ENCODE measurements around the gene TUBA3C.
"Not testable (repeated sequence)": the region's sequence is repeated elsewhere in the genome, so short reads cannot be mapped to it uniquely, and the experiment has no call there.

TUBA3C gene

DNA sequence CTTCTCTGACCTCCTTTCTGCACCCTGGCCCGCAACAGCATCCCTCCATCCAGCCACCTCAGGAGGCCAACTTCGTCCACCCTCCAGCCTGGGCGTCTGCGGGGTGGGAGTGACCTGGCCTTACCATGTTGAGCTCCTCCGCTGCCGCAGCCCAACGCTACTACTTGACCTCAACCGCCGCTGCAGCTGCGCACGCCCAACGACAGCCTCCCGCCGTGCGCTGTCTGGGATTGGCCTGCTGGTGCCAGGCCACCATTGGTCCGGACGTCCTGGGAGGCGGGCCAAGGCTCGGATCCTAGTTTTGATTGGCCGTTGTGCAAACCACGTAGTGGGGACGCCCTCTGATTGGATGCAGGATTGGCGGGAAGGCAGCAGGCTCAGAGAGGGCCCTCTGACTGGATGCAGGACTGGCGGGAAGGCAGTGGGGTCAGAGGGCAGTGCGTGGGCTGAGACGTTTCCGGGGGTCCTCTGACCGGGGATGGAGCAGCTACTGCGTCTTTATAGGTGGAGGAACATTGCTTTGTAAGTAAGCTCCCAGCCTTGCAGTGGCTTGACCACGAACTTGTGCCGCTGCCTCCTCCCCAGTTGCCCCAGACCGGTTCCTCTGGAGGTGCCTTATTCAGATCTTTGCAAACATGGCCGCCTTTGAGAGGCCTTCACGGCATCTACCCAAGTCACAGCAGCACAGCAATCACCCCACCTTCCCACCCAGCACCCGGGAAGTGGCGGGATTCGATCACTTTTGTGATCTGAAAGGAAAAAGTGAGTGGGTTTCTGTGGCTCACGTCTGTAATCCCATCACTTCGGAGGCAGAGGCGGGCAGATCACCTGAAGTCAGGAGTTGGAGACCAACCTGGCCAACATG is at the start of gene TUBA3C:
Gene TUBA3C, minus strand, starts transcription at position 204 of the 865 bp plus-strand sequence. Its CDS starts 77 bp downstream, at position 127.
- no peak for DNase-seq (ENCODE audit: insufficient read length, low spot score)
- FAIRE-seq, result no peak

- not testable (repeated sequence) for FAIRE-seq; DNase-seq (ENCODE audit: insufficient read length, low spot score)
Observed at GRCh38 chr13:19207413-19207812, 25.8 kb upstream of the TUBA3C start.

GRCh38 chr13:19192622-19193021 is 11.0 kb upstream of the TUBA3C start:
- not testable (repeated sequence) for FAIRE-seq; DNase-seq (ENCODE audit: insufficient read length, low spot score)

DNA sequence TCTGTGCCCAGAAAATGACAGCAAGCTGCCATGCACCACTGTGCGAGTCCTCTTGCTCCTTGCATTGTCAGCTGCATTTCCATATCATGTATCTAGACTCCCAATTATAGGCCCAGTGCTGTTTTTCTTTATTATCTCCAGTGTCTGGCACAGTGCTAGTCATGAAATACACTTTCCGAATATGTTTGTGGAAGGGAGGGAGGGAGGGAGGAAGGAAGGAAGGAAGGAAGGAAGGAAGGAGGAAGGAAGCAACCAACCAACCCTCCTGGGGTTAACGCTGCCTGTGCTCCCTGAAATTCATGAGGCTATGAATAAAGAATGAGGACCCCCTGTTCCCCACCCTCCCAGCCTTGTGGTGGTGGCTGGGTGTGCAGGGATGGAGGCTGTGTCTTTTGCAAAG is 8.3 kb upstream of the TUBA3C start:
- DNase-seq (ENCODE audit: insufficient read length, low spot score); FAIRE-seq: not testable (repeated sequence)

- FAIRE-seq; DNase-seq (ENCODE audit: insufficient read length, low spot score): not testable (repeated sequence)
Observed at GRCh38 chr13:19189368-19189767, 7.7 kb upstream of the TUBA3C start.

- no peak for FAIRE-seq
- DNase-seq (ENCODE audit: insufficient read length, low spot score), result no peak
Observed at GRCh38 chr13:19185865-19186645, 4.4 kb upstream of the TUBA3C start.

DNA sequence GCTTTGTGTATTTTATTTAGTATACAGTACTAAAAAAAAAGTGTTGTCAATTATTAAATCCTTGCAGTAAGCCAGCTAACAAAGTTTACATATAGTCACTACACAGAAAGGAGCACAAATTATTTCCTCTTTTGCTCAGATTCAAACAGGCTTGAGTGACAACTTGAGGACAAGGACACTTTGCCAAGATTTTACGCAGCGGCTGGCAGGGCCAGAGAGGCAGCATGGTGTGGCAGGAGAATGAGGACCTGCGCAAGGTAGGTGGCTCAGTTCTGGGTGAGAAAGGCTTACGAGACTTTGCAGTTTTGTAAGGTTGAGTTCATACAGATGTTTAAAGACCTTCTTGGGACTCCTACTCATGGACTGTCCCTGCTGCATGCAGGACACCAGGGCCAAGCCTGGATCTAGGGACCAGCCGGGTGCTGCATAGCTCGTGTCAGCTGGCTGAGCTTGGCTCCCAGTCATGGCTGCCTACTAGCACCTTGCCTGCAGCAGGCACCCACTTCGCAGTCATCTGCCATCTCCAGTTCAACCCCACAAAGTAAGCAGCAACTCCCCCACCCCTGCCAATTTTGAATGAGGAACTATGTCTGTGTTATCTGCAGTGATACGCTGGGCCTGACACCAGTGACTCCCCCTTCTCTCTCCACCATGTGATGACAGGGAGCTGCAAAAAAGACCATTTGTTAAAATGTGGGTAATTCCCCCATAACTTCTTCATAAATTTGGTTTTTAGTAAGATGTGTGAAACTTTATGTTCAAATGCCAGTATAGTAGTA is 3.7 kb upstream of the TUBA3C start:
- FAIRE-seq (no peak), DNase-seq (ENCODE audit: insufficient read length, low spot score) (no peak)

DNA sequence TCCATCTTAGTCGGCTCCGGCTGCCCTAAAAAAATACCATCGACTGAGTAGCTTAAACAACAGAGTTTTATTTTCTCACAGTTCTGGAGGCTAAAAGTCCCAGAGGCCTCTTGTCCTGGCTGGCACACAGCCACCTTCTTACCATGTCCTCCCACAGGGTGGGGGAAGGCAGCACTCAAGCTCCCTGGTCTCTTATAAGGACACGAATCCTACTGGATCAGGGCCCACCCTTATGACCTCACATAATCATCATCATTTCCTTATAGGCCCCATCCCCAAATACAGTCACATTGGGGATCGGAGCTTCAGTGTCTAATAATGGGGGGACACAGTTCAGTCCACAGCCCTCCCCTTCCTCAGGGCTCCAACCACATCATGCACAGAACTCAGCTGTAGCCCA is 2.6 kb upstream of the TUBA3C start:
- FAIRE-seq, result no peak

DNA sequence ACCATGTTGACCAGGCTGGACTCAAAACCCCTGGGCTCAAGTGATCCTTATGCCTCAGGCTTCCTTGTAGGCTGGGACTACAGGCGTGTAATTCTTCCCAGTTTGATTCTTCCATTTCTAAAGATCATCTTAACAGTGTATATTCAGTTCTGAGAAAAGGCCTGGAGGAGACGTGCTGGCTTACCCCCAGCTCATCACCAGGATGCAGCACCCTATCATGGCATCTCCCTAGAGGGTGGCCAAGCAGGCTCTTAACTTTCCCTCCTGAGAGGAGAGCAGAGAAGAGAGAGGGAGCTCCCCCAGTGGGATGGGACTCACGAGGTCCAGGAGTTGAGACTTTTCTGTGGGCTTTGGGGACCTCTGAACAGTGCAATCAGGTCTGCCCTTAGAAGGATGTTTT is 2.1 kb upstream of the TUBA3C start:
- DNase-seq (ENCODE audit: insufficient read length, low spot score) (no peak), FAIRE-seq (no peak)

More for the DNA sequence above, 2.6 kb upstream of the TUBA3C start:
- DNase-seq (ENCODE audit: insufficient read length, low spot score), result no peak

DNA sequence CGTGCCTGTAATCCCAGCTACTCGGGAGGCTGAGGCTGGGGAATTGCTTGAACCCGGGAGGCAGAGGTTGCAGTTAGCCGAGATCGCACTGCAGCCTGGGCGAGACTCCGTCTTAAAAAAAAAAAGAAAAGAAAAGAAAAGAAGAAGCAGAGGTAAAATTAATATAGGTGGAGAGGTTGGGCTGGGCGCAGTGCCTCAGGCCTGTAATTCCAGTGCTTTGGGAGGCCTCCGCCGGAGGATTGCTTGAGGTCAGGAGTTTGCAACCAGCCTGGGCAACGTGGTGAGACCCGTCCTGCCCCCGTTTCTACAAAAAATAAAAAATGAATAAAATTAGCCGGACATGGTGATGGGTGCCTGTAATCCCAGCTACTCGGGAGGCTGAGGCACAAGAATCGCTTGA is 912 bp upstream of the TUBA3C start:
- FAIRE-seq, result no peak
- DNase-seq (ENCODE audit: insufficient read length, low spot score), result no peak

DNA sequence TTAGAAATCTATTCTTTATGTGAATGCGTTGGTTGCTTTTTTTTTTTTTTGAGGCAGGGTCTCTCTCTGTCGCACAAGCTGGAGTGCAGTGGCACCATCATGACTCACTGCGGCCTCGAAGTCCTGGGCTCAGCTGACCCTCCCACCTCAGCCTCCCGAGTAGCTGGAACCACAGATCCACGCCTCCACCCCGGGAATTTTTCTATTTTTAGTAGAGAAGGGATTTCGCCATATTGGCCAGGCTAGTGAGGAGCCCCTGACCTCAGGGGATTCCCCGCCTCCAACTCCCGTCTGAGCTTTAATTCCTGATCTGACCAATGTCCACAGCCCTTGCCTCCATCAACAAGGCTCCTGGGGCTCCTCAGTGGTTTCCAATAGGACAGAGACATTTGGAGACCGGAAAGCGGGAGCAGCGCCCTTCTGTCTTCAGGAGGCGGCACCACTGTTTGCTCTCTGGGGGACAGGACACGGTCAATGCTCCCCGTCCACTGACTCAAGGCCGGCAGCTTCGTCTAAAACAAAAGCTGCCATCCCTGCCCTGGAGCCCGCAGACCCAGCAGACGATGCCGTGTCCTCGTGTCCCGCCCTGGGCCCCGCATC is 503 bp downstream of the TUBA3C start:
- DNase-seq (ENCODE audit: insufficient read length, low spot score) (no peak), FAIRE-seq (no peak)

- FAIRE-seq (no peak), DNase-seq (ENCODE audit: insufficient read length, low spot score) (no peak)
Observed at GRCh38 chr13:19179916-19180315, 1.7 kb downstream of the TUBA3C start.

GRCh38 chr13:19178901-19179593 is 2.6 kb downstream of the TUBA3C start:
- DNase-seq (ENCODE audit: insufficient read length, low spot score), result no peak
- FAIRE-seq, result no peak

DNA sequence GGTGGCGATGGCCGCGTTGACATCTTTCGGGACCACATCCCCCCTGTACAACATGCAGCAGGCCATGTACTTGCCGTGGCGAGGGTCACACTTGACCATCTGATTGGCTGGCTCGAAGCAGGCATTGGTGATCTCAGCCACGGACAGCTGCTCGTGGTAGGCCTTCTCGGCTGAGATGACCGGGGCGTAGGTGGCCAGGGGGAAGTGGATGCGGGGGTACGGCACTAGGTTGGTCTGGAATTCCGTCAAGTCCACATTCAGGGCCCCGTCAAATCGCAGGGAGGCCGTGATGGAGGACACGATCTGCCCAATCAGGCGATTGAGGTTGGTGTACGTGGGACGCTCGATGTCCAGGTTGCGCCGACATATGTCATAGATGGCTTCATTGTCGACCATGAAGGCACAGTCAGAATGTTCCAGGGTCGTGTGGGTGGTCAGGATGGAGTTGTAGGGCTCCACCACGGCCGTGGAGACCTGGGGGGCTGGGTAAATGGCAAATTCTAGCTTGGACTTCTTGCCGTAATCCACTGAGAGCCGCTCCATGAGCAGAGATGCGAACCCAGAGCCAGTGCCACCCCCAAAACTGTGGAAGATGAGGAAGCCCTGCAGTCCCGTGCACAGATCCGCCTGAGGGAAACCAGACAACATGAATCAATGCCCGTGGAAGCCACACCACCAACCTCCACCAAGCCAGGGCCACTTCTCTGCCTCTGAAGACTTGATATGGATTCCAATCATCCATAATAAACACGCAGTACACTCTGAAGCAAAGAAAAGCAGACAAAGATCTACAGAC is 4.4 kb downstream of the TUBA3C start:
- FAIRE-seq; DNase-seq (ENCODE audit: insufficient read length, low spot score): not testable (repeated sequence)

DNA sequence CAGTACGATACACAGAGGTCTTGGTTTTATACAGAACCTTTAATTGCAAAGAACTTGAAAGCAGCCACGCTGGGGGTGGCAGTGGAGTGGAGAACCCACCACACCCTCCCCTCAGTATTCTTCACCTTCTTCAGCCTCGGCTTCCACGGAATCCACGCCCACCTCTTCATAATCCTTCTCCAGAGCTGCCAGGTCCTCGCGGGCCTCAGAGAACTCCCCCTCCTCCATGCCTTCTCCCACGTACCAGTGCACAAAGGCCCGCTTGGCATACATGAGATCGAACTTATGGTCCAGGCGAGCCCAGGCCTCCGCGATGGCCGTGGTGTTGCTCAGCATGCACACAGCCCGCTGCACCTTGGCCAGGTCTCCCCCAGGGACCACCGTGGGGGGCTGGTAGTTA is 7.9 kb downstream of the TUBA3C start:
- FAIRE-seq (no peak), DNase-seq (ENCODE audit: insufficient read length, low spot score) (no peak)

GRCh38 chr13:19172647-19173030 is 9.0 kb downstream of the TUBA3C start:
- FAIRE-seq (no peak), DNase-seq (ENCODE audit: insufficient read length, low spot score) (no peak)

DNA sequence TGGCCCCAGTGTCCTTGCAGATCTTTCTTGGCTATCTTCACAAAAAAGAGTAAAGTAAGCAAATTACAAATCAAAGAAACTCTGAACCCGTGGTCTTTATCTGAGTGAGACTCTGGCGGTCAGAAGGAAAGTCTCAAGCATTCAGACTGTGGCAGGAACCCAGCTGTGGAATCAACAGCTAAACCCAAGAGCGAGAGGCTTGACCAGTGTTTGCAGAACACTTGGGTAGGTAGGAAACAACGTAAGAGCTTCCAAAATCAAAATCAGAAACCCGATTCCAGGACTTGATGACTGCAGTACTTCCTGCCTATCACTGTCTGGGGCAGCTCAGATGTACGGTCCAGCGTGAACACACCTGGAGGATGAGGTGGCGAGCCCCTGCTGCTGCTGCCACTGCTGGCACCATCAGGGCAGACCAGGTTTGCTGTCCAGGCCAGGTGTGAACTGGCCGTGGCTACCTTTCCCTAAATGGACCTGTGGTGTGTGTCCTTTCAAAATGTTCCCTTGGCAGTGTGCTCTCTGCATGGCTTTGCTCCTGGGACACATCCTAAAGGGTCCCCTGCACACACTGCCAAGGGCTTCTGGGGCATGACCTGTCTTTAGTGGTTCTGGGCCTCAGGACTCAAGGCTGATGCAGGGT is 9.5 kb downstream of the TUBA3C start:
- DNase-seq (ENCODE audit: insufficient read length, low spot score) (no peak), FAIRE-seq (no peak)

DNA sequence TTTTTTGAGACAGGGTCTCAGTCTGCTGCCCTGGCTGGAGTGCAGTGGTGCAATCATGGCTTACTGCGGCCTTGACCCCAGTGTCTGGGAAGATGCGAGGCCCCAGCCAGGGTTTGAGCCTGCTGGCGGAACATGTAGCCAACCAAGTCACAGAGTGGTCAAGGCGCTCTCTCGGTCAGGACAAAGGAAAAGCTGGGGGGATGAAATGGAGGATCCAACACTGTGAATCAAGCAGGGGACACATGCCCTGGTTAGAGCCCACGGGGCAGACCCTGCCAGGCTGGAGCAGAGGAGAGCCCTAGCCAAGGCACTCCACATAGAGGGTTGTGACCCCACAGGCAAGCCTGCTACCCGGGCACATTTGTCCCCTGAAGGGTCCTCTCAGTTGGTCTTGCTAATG is 10.1 kb downstream of the TUBA3C start:
- no peak for FAIRE-seq
- DNase-seq (ENCODE audit: insufficient read length, low spot score), result no peak

DNA sequence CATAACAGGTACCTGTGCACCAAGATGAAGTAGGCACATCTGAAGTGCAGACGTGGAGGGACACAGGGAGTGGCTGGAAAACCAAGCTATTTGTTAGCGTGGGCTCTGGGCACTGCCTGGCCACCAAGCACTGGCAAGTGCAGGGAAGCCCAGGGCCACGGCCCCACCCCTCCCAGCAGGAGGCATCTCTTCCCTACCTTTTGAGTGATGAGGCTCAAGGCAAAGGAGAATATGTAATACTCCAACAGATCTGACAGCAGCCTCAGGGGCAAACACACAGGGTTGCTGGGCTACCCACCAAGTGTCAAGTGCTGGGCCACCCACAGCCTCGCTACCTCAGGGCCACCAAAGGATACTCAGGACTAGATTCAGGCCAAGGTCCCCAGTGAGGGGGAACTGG is 11.6 kb downstream of the TUBA3C start:
- FAIRE-seq, result no peak
- DNase-seq (ENCODE audit: insufficient read length, low spot score), result no peak
